ENCODE results near the gene KPTN.

Gene KPTN

DNA sequence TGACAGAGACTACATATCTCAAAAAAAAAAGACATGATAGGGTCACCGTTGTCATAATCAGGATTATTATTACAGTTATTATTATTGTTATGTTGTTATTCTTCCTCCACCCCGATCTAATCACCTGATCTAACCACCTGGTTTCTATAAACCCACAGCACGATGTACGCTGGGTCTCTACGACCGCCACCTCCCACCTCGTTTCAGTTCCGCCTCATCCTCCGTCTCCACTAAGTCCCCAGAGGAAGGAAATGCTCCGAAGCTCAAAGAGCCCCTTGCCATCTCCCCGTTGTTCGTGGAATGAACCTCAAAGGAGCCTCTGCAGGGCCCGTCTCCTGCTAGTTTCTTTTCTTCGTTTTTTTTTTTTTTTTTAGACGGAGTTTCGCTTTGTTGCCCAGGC, 48.8 kb downstream of the KPTN start:
- no peak overlapping the region for H3K4me3 ChIP-seq (ENCODE audit: low read depth, low read length)
- in situ Hi-C loops (cut with HindIII; ENCODE audit: low sequenced_read_pairs) = no loop called here
- TF ChIP-seq, protein P1, sequence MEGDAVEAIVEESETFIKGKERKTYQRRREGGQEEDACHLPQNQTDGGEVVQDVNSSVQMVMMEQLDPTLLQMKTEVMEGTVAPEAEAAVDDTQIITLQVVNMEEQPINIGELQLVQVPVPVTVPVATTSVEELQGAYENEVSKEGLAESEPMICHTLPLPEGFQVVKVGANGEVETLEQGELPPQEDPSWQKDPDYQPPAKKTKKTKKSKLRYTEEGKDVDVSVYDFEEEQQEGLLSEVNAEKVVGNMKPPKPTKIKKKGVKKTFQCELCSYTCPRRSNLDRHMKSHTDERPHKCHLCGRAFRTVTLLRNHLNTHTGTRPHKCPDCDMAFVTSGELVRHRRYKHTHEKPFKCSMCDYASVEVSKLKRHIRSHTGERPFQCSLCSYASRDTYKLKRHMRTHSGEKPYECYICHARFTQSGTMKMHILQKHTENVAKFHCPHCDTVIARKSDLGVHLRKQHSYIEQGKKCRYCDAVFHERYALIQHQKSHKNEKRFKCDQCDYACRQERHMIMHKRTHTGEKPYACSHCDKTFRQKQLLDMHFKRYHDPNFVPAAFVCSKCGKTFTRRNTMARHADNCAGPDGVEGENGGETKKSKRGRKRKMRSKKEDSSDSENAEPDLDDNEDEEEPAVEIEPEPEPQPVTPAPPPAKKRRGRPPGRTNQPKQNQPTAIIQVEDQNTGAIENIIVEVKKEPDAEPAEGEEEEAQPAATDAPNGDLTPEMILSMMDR (IDR thresholded peaks at IDR 0.05; ENCODE audit: low read depth, low read length, missing control alignments) = no peak
- no peak for DNase-seq (ENCODE audit: low read depth)

DNA sequence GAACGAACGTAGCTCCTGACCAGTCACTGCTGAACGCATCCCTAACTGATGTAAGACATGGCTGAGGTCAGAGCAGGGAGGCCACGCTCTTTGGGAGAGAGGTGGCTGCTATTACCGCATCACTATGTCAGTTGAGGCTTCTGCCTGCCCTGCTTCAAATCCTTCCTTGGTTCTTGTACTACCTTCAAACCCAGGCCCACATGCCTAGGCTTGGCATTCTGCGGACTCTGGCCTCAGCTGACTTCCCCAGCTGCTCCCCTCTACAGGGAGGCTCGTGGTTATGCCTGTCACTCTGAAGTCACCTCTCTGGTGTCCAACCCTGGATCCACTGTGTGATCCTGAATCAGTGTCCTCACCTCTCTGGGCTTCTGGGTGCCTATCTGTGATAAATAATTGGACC, 49.9 kb downstream of the KPTN start:
- TF ChIP-seq, protein P1 (IDR thresholded peaks at IDR 0.05; ENCODE audit: low read depth, low read length, missing control alignments) = no peak
- no peak overlapping the region for H3K4me3 ChIP-seq (ENCODE audit: low read depth, low read length)
- DNase-seq (ENCODE audit: low read depth) = no peak
- in situ Hi-C loops (cut with HindIII; ENCODE audit: low sequenced_read_pairs) = no loop called here

DNA sequence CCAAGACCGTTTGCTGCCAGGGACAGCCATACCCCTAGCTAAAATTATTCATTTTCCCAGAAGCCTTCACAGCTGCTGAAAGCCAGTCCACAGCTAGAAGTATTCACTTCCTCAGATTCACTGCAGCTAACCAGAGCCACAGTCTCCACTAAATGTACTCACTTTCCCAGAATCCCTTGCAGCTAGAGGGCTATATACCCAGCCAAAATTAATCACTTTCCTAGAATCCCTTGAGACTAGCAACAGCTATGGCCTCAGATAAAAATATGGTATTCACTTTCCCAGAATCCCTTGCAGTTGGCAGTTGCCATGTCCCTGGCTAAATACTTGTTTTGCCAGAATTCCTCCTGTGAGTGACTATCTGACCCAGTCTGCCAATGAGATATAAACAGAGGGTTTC, 50.9 kb downstream of the KPTN start:
- H3K4me3 ChIP-seq (ENCODE audit: low read depth, low read length) = no peak overlapping the region
- in situ Hi-C loops (cut with HindIII; ENCODE audit: low sequenced_read_pairs) = no loop called here
- DNase-seq (ENCODE audit: low read depth) = no peak
- TF ChIP-seq, protein P1 (IDR thresholded peaks at IDR 0.05; ENCODE audit: low read depth, low read length, missing control alignments) = no peak

DNA sequence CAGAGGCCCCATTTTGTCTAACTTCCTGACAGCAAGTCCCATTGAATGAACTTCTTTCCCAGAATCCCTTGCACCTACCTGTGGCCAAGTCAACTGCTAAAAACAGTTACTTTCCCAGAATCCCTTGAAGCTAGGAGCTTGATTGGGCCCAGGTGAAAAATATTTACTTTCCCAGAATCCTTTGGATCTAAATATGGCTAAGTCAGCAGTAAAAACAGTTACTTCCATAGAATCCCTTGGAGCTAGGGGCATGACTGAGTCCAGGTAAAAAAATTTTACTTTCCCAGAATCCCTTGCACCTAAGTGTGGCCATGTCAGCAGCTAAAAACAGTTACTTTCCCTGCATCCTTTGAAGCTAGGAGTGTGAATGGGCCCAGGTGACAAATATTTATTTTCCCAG, 51.5 kb downstream of the KPTN start:
- TF ChIP-seq, protein P1 (IDR thresholded peaks at IDR 0.05; ENCODE audit: low read depth, low read length, missing control alignments) = no peak
- DNase-seq (ENCODE audit: low read depth) = no peak
- H3K4me3 ChIP-seq (ENCODE audit: low read depth, low read length) = no peak overlapping the region
- in situ Hi-C loops (cut with HindIII; ENCODE audit: low sequenced_read_pairs) = no loop called here

DNA sequence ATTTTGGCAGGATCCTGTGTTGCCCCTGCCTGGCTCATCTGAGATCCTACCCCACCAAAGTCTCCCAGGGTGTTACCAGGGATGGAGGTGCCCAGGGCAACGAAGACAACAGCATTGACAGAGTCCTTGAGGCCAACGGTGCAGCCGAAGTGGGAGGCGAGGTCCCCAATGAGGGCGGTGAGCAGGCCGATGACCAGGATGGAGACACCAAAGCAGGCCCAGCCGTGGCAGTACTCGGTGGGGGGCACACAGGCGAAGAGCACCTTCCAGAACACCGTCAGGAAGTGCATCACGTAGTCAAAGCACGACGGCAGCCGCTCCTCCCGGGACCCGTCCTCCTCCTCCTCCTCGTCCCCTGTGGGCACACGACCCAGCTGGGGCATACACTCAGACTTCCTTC, 51.9 kb downstream of the KPTN start:
- in situ Hi-C loops (cut with HindIII; ENCODE audit: low sequenced_read_pairs) = no loop called here
- no peak for DNase-seq (ENCODE audit: low read depth)
- TF ChIP-seq, protein P1 (IDR thresholded peaks at IDR 0.05; ENCODE audit: low read depth, low read length, missing control alignments) = no peak
- H3K4me3 ChIP-seq (ENCODE audit: low read depth, low read length) = no peak overlapping the region

DNA sequence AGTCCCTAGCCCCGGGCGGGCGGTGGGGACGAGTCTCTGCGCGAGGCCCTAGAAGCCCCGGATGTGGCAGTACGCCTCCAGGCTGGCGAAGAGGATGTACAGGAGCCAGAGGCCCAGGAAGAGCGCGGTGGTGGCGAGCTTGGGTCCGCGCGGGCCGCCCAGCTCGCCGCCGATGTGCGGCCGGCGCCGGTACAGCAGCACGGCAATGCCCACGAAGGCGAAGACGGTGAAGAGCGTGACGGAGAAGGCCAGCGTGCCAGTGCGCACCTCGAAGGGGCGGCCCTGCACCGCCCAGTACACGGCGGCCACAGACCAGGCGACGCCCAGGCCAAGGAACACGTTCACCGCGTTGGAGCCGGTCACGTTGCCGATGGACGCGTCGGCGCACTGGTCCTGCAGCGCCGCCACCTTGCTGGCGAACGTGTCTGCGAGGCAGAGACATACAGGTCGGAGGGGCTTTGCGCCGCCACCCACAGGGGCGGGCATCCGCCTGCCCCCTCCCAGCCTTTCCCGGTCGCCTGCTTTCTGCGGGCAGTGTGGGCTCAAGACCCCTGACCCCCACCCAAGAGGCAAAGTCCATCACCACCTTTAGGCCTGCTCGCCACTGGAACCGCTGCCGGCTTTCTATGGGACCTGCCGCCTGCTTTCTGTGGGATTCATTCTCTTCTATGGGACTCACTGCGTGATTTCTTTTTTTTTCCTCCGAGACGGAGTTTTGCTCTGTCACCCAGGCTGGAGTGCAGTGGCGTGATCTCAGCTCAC, 53.8 kb downstream of the KPTN start:
- DNase-seq (ENCODE audit: low read depth) = no peak
- TF ChIP-seq, protein P1 (IDR thresholded peaks at IDR 0.05; ENCODE audit: low read depth, low read length, missing control alignments) = peak; percentile 14
- peak overlapping the region; percentile 7 for H3K4me3 ChIP-seq (ENCODE audit: low read depth, low read length)
- in situ Hi-C loops (cut with HindIII; ENCODE audit: low sequenced_read_pairs) = no loop called here

All from astrocyte of the cerebellum (primary cell).